ENCODE measurements around the gene MRPS17.
"Not testable (repeated sequence)": the region's sequence is repeated elsewhere in the genome, so short reads cannot be mapped to it uniquely, and the experiment has no call there.

The MRPS17 gene

GRCh38 chr7:55951637-55952351 lies at the start of gene MRPS17:
MRPS17 (plus strand) TSS chr7:55951877; CDS start chr7:55953196, 1,319 bp downstream.
- peak; percentile 75 for DNase-seq (ENCODE audit: low read depth)

- DNase-seq (ENCODE audit: low read depth) = no peak
Observed at GRCh38 chr7:55903985-55904759, 47.5 kb upstream of the MRPS17 start.

- DNase-seq (ENCODE audit: low read depth) = no peak
Observed at GRCh38 chr7:55912748-55913158, 38.9 kb upstream of the MRPS17 start.

GRCh38 chr7:55917771-55918170 lies 33.9 kb upstream of the MRPS17 start:
- no peak for DNase-seq (ENCODE audit: low read depth)

GRCh38 chr7:55928006-55928767 lies 23.5 kb upstream of the MRPS17 start:
- DNase-seq (ENCODE audit: low read depth) = no peak

- DNase-seq (ENCODE audit: low read depth) = no peak
Observed at GRCh38 chr7:55931421-55932151, 20.1 kb upstream of the MRPS17 start.

- DNase-seq (ENCODE audit: low read depth) = no peak
Observed at GRCh38 chr7:55939514-55940123, 12.1 kb upstream of the MRPS17 start.

GRCh38 chr7:55946545-55946944 lies 5.1 kb upstream of the MRPS17 start:
- no peak for DNase-seq (ENCODE audit: low read depth)

GRCh38 chr7:55952352-55952671 lies 635 bp downstream of the MRPS17 start:
- DNase-seq (ENCODE audit: low read depth) = not testable (repeated sequence)

- no peak for DNase-seq (ENCODE audit: low read depth)
Observed at GRCh38 chr7:55953707-55954475, 2.2 kb downstream of the MRPS17 start.

GRCh38 chr7:55957190-55957589 lies 5.5 kb downstream of the MRPS17 start:
- DNase-seq (ENCODE audit: low read depth) = no peak

- no peak for DNase-seq (ENCODE audit: low read depth)
Observed at GRCh38 chr7:55962014-55962413, 10.3 kb downstream of the MRPS17 start.

- DNase-seq (ENCODE audit: low read depth) = no peak
Observed at GRCh38 chr7:55963584-55964168, 12.0 kb downstream of the MRPS17 start.

- DNase-seq (ENCODE audit: low read depth) = peak; percentile 83
Observed at GRCh38 chr7:55964261-55965099, 12.8 kb downstream of the MRPS17 start, which contains the start of gene NIPSNAP2. NIPSNAP2 (plus strand) TSS chr7:55964585; CDS start chr7:55964610, 25 bp downstream.

GRCh38 chr7:55965100-55965470 lies 13.4 kb downstream of the MRPS17 start:
- no peak for DNase-seq (ENCODE audit: low read depth)

GRCh38 chr7:55965805-55966421 lies 14.2 kb downstream of the MRPS17 start:
- peak; percentile 57 for DNase-seq (ENCODE audit: low read depth)

- DNase-seq (ENCODE audit: low read depth) = no peak
Observed at GRCh38 chr7:55966851-55967250, 15.2 kb downstream of the MRPS17 start.

GRCh38 chr7:55969391-55969790 lies 17.7 kb downstream of the MRPS17 start:
- DNase-seq (ENCODE audit: low read depth) = no peak

- no peak for DNase-seq (ENCODE audit: low read depth)
Observed at GRCh38 chr7:55970561-55970960, 18.9 kb downstream of the MRPS17 start.
